ENCODE data around the gene NAPSA.

DNA sequence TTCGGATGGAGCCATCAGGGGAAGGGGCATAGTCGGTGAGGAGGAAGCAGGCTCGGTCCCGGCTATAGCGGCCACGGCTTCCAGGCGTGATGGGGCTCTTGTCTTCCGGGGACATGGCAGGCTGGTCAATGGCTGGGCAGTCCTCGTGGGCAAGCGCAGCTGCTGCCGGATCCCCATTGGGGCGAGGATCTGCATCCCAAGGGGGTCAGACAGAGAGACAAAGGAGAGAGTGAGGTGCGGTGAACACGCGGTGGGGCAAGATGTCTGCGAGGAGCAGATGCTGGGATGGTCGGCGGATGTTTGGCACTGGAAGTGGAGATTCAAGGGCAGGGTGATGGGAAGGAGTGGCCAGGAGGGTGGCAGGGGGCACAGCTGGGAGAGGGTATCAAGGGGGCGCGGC, 44.8 kb downstream of the NAPSA start:
- no peak for TF ChIP-seq EZH2phosphoT487 (IDR thresholded peaks at IDR 0.05; ENCODE audit: borderline replicate concordance, low read length)
- TF ChIP-seq, protein P1, sequence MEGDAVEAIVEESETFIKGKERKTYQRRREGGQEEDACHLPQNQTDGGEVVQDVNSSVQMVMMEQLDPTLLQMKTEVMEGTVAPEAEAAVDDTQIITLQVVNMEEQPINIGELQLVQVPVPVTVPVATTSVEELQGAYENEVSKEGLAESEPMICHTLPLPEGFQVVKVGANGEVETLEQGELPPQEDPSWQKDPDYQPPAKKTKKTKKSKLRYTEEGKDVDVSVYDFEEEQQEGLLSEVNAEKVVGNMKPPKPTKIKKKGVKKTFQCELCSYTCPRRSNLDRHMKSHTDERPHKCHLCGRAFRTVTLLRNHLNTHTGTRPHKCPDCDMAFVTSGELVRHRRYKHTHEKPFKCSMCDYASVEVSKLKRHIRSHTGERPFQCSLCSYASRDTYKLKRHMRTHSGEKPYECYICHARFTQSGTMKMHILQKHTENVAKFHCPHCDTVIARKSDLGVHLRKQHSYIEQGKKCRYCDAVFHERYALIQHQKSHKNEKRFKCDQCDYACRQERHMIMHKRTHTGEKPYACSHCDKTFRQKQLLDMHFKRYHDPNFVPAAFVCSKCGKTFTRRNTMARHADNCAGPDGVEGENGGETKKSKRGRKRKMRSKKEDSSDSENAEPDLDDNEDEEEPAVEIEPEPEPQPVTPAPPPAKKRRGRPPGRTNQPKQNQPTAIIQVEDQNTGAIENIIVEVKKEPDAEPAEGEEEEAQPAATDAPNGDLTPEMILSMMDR (IDR thresholded peaks at IDR 0.05; ENCODE audit: low read depth, low read length, poor library complexity, severe bottlenecking) = no peak

All from DOHH2 (cell line).